K562 (cell line): ENCODE measurements around the gene SDCCAG8. TPM values are rescaled to one million over a fixed set of nuclear protein-coding genes. Genes with fewer than 3 reads are reported as not detected.

ENCODE experiments used
- ATAC-seq: fragments of 200-7000 bp; cut with Tn5 transposase; 3 replicates; pipeline ENCODE4 v1.9.1; 2020; ENCODE audit warnings: moderate library complexity
- BruUV-seq: library from RNA; stranded (reverse); fragments of 400-500 nt; replicated peaks from 2 replicates; lab custom pipeline; 2021; lab: Mats Ljungman, UMichigan
- CTCF ChIA-PET: fragments of 300-600 bp; formaldehyde crosslinking; extraction: SDS; loops from one replicate; lab custom pipeline; 2021; ENCODE audit warnings: low intra/inter-chr PET ratio; lab: Yijun Ruan, JAX
- POLR2A ChIA-PET: fragments of 300-600, 350-650 bp; sonication (Branson Sonifier 250); formaldehyde crosslinking; extraction: SDS; loops from one replicate; lab custom pipeline; 2021; ENCODE audit warnings: antibody characterized with exemption, inconsistent platforms; lab: Yijun Ruan, JAX
- DNase-seq, 4 experiments: peaks; one replicate each; pipeline versions ENCODE4 v3.0.0 to v3.0.0-alpha.2; 2011 to 2018; ENCODE audit warnings: low spot score in 3 of 4, mixed read lengths in 3 of 4; ENCODE audit errors: extremely low read depth in 1 of 4
- FAIRE-seq: peaks from 2 replicates; lab custom pipeline; 2011; peaks lifted over from hg19 to GRCh38; lab: Jason Lieb, UNC
- H2AFZ ChIP-seq: 2 replicates; pipeline ENCODE4 v1.6.0; 2011; ENCODE audit warnings: low read depth, low read length, control low read depth, inconsistent platforms
- H3K27ac ChIP-seq: fragments of 200-600 bp; 3 replicates; pipeline ENCODE4 v1.8.0; 2011; ENCODE audit warnings: low read depth, mild to moderate bottlenecking, control low read depth, inconsistent platforms, low read length, moderate library complexity, mixed read lengths; ENCODE audit errors: extremely low read depth
- H3K27me3 ChIP-seq, 2 experiments: fragments of 300-600 bp in 1 of 2; 2 replicates in 1 of 2; 3 replicates in 1 of 2; pipeline versions ENCODE4 v1.6.0 to v1.8.0; 2011; ENCODE audit warnings: inconsistent platforms in 2 of 2, low read length in 2 of 2, mild to moderate bottlenecking in 1 of 2, mixed read lengths in 1 of 2, moderate library complexity in 1 of 2; ENCODE audit not compliant: control insufficient read depth in 2 of 2, insufficient read depth in 2 of 2
- H3K36me3 ChIP-seq: fragments of 300-600 bp; 3 replicates; pipeline ENCODE4 v1.8.0; 2011; ENCODE audit warnings: mild to moderate bottlenecking, low read length, inconsistent platforms; ENCODE audit not compliant: control insufficient read depth, insufficient read depth
- H3K4me1 ChIP-seq, 2 experiments: fragments of 200-600 bp in 1 of 2; replicated peaks in 1 of 2; 2 replicates in 1 of 2; 3 replicates in 1 of 2; pipeline versions ENCODE4 v1.5.1 to v1.8.0; 2011; ENCODE audit warnings: inconsistent platforms in 2 of 2, low read length in 2 of 2, mild to moderate bottlenecking in 1 of 2, mixed read lengths in 1 of 2, moderate library complexity in 1 of 2; ENCODE audit not compliant: control insufficient read depth in 2 of 2, insufficient read depth in 2 of 2
- H3K4me2 ChIP-seq: 2 replicates; pipeline ENCODE4 v1.6.1; 2011; ENCODE audit warnings: low read length, control low read depth, inconsistent platforms, mixed read lengths; ENCODE audit not compliant: insufficient read depth
- H3K4me3 ChIP-seq: fragments of 200-600 bp; sonication (generic), shearing (Covaris generic); 2 replicates; pipeline ENCODE4 v1.5.1; 2016; ENCODE audit warnings: control low read depth, inconsistent platforms
- H3K79me2 ChIP-seq: fragments of 200-600 bp; 3 replicates; pipeline ENCODE4 v1.8.0; 2011; ENCODE audit warnings: low read length, inconsistent platforms; ENCODE audit not compliant: control insufficient read depth, insufficient read depth
- H3K9ac ChIP-seq, 2 experiments: 2 replicates each; pipeline versions ENCODE4 v1.6.0 to v1.6.1; 2011; ENCODE audit warnings: low read depth in 2 of 2, low read length in 2 of 2, control low read depth in 1 of 2, inconsistent platforms in 1 of 2, mild to moderate bottlenecking in 1 of 2, mixed read lengths in 1 of 2; ENCODE audit not compliant: insufficient read depth in 1 of 2
- H3K9me1 ChIP-seq: one replicate; pipeline ENCODE4 v1.6.0; 2011; ENCODE audit warnings: inconsistent platforms, mild to moderate bottlenecking, low read length, moderate library complexity; ENCODE audit not compliant: control insufficient read depth, insufficient read depth
- H3K9me3 ChIP-seq: replicated peaks from 2 replicates; pipeline ENCODE4 v1.5.1; 2011; ENCODE audit warnings: low read depth, low read length, inconsistent platforms; ENCODE audit not compliant: control insufficient read depth, insufficient read depth
- H4K20me1 ChIP-seq: replicated peaks from 2 replicates; pipeline ENCODE4 v1.6.1; 2011; ENCODE audit warnings: low read length, inconsistent platforms, mixed read lengths; ENCODE audit not compliant: control insufficient read depth, insufficient read depth
- TFAP4 ChIP-seq: sonication (generic); formaldehyde crosslinking; IDR thresholded peaks from 2 replicates; pipeline ENCODE4 v1.8.0; 2022; ENCODE audit warnings: missing genetic modification reagents, mild to moderate bottlenecking, moderate library complexity, borderline replicate concordance
- ZBTB43 ChIP-seq: sonication (generic); formaldehyde crosslinking; IDR thresholded peaks from 2 replicates; pipeline ENCODE4 v1.8.0; 2023; ENCODE audit warnings: mild to moderate bottlenecking, missing genetic modification reagents
- WGBS: fragments of 100-300 bp; shearing (Covaris generic); methylation state at CpG from one replicate; pipeline ENCODE4 v1.1.6; 2016; ENCODE audit warnings: low coverage, mixed read lengths; ENCODE audit not compliant: insufficient coverage; ENCODE audit errors: missing lambda C conversion rate; 5-methylcytosine and 5-hydroxymethylcytosine counted together
- in situ Hi-C: fragments of 300-500 bp; cut with MboI; formaldehyde crosslinking; loops from 4 replicates; pipeline ENCODE4 v1.15.0; 2018; ENCODE audit warnings: inconsistent platforms, mixed read lengths
- intact Hi-C: fragments of 100-400 bp; cut with micrococcal nuclease; formaldehyde crosslinking; loops from 2 replicates; pipeline ENCODE4 v1.14.2; 2022
- polyA plus RNA-seq, 8 experiments: library from polyadenylated mRNA; depleted of rRNA in 4 of 8; stranded (reverse) in 5 of 8; unstranded in 3 of 8; fragments of >200 nt; fragmentation: Nextera tagmentation in 2 of 8; fragmentation: Illumina TruSeq in 1 of 8; extraction: Ambion mirVana in 2 of 8; extraction: Trizol in 1 of 8; gene quantifications; 2 replicates each; pipeline versions ENCODE4 v1.2.1 to v1.2.3, GENCODE V29; 2011 to 2014; ENCODE audit warnings: inconsistent platforms in 1 of 8, missing spikeins in 1 of 8
- total RNA-seq, 7 experiments: library from RNA; depleted of rRNA in 6 of 7; stranded (reverse); fragments of >200 nt in 6 of 7; fragmentation: Illumina TruSeq in 2 of 7; extraction: Trizol in 2 of 7; gene quantifications; 2 replicates each; pipeline versions ENCODE4 v1.2.1 to v1.2.3, GENCODE V29; 2011 to 2021; ENCODE audit warnings: low replicate concordance in 1 of 7
- TF ChIP-seq, protein P1 (sequence below), 3 experiments: IDR thresholded peaks in 2 of 3; conservative IDR thresholded peaks in 1 of 3; 2 replicates each; pipeline ENCODE4 v1.5.1; 2011 to 2012; ENCODE audit warnings: low read length in 3 of 3, mild to moderate bottlenecking in 3 of 3, control low read depth in 2 of 3, improper control_type of control experiment in 1 of 3, inconsistent platforms in 1 of 3, low read depth in 1 of 3, mixed read lengths in 1 of 3, moderate library complexity in 1 of 3; ENCODE audit not compliant: insufficient read depth in 2 of 3

SDCCAG8 gene
- total and polyA plus RNA-seq, 9 of the 15 experiments (the other 6 are each of a cell fraction or from before 2014, with no cell fraction given), result 17.9 to 36.7 (median 25.4) TPM

- no peak for TF ChIP-seq ZBTB43 (CRISPR knock-in tag)
These were observed 213.7 kb downstream of the SDCCAG8 start (continued) for GRCh38 chr1:243469497-243469896.

- Histone ChIP-seq H3K4me2 (no peak overlapping the region), H4K20me1 (no peaks in the 10 kb centered on the region), H3K27me3 (no peaks in the 10 kb centered on the region), H3K4me3 (no peak overlapping the region), H3K4me1 (peaks cover 6 to 15% of the 10 kb centered on the region in 2 experiments; a peak in 2 of 5 replicates), H3K9me1 (peaks cover 5% of the 10 kb centered on the region), H3K9ac (no peak overlapping the region), H3K9me3 (no peaks in the 10 kb centered on the region), H3K36me3 (no peaks in the 10 kb centered on the region), H3K27ac (no peak overlapping the region), H2AFZ (no peak overlapping the region), H3K79me2 (no peaks in the 10 kb centered on the region)
- no TSS peak for BruUV-seq
- no peak for DNase-seq
- intact Hi-C loops (loop anchor here (2.0 kb wide), 1 partner anchor 126 kb away; no protein-coding TSS in a partner anchor), in situ Hi-C loops (no loop called here)
- TF ChIP-seq, protein P1, sequence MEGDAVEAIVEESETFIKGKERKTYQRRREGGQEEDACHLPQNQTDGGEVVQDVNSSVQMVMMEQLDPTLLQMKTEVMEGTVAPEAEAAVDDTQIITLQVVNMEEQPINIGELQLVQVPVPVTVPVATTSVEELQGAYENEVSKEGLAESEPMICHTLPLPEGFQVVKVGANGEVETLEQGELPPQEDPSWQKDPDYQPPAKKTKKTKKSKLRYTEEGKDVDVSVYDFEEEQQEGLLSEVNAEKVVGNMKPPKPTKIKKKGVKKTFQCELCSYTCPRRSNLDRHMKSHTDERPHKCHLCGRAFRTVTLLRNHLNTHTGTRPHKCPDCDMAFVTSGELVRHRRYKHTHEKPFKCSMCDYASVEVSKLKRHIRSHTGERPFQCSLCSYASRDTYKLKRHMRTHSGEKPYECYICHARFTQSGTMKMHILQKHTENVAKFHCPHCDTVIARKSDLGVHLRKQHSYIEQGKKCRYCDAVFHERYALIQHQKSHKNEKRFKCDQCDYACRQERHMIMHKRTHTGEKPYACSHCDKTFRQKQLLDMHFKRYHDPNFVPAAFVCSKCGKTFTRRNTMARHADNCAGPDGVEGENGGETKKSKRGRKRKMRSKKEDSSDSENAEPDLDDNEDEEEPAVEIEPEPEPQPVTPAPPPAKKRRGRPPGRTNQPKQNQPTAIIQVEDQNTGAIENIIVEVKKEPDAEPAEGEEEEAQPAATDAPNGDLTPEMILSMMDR (IDR thresholded peaks at IDR 0.05 in 2 of 3, conservative IDR thresholded peaks at IDR 0.05 in 1 of 3; ENCODE audit: insufficient read depth in 2 of 3, low read depth in 1 of 3, low read length in 3 of 3), result peak in 1 of 3 experiments; percentile 22; a peak in 1 of 6 replicates
- no peak for TF ChIP-seq TFAP4 (CRISPR knock-in tag)
- CTCF ChIA-PET, result interaction anchor here (0.6 to 0.7 kb wide), 3 partner anchors 127 to 1843 kb away, joined by 3 to 5 read pairs (median 4); no protein-coding TSS in a partner anchor
- 51% methylated on average over 7 of the region's 7 CpGs for WGBS
- ATAC-seq, result no peak
- POLR2A ChIA-PET, result interaction anchor here (1.0 kb wide), 1 partner anchor 15 kb away, joined by 3 read pairs; no protein-coding TSS in a partner anchor
- no peak for FAIRE-seq
These were observed 214.7 kb downstream of the SDCCAG8 start for GRCh38 chr1:243470502-243470901.
